HG03095 (cell line): ENCODE results near the gene PPP1R37.
"Not testable (repeated sequence)": the region's sequence is repeated elsewhere in the genome, so short reads cannot be mapped to it uniquely, and the experiment has no call there.

Experiments used
- ATAC-seq: cut with Tn5 transposase; IDR thresholded peaks from one replicate; pipeline ENCODE4 v1.9.1; 2021; ENCODE audit warnings: moderate library complexity; ENCODE audit not compliant: unreplicated experiment

PPP1R37 gene

DNA sequence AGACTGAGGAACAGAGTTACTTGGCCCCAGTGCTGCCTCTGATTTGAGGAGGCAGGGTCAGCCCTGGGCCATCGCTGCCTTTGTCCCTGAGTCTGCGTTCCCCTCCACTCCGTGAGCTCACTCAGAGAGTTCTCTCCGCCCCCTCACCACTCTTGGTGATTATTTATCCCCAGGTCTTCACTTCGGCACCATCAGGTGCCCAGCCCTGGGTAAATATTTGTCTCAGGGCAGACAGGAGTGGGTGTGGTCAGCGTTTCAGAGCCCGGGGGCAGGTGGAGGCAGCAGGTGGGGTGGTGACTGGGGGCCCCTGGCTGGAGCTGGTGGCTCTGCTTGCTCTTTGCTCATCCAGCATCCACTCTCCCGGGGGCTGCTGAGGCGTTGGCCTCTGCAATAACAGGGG, 20.6 kb downstream of the PPP1R37 start:
- no peak for ATAC-seq

GRCh38 chr19:45114116-45114515, 21.1 kb downstream of the PPP1R37 start:
- ATAC-seq: no peak

- ATAC-seq: no peak
Observed at GRCh38 chr19:45115809-45116615, 23.0 kb downstream of the PPP1R37 start.

GRCh38 chr19:45117167-45117594, 24.2 kb downstream of the PPP1R37 start:
- ATAC-seq: no peak

DNA sequence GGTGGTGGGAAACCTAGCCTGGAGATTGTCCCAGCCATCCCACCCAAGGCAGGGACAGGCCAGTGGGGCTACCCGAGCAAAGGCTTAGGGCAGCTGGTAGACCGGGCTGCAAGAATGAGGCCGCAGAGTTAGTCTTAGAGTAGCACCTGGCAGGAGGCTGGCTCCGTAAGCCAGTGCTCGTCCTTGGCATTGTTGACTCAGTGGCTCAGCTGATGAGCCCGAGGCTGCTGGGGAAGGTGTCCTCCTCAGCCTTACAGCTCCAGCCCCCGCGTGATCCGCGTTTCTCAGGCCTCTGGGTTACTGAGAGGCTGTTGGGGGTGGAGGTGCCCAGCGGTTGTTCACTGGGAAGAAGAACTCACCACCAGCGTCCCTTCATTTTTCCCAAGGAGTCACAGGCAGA, 24.7 kb downstream of the PPP1R37 start:
- ATAC-seq: no peak

DNA sequence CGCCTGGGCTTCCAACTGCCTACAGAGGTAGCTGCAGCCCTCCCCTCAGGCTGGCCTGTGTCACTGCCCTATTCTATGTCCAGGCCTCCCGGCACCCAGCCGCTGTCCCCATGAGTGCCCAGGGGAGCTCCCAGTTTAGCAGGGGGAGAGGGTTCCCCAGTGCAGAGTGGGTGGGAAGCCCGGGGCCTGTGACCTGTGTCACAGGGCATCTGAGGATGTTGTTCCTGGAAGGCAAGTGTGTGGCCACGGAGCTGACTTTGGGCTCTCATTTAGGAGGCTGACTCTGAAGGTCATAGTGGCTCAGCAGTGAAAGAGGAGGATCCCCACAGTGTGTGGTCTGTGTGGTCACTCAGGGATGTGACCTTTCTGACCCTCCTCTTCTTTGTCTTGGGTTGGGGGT, 25.1 kb downstream of the PPP1R37 start:
- ATAC-seq: no peak

GRCh38 chr19:45118591-45119355, 25.8 kb downstream of the PPP1R37 start:
- not testable (repeated sequence) for ATAC-seq

DNA sequence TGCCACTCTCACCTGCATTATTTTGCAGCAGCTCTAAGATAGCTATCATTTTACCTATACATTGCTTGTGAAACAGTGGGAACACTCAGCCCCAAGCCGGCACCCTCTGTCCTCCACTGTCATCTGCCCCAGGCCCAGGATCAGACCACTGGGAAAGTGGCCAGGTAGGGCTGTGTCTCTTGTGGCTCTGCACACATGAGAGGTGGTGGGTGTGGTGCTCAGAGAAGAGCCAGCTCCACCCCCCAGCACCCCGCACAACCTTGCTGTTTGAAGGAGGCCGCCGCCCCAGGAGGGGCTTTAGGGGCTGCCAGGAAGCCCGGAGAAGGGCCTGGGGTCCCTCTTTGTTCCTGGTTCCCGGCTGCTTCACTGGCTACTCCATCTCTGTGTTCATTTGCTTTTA, 26.6 kb downstream of the PPP1R37 start:
- ATAC-seq: no peak

- ATAC-seq: no peak
Observed at GRCh38 chr19:45121827-45122345, 28.9 kb downstream of the PPP1R37 start.

DNA sequence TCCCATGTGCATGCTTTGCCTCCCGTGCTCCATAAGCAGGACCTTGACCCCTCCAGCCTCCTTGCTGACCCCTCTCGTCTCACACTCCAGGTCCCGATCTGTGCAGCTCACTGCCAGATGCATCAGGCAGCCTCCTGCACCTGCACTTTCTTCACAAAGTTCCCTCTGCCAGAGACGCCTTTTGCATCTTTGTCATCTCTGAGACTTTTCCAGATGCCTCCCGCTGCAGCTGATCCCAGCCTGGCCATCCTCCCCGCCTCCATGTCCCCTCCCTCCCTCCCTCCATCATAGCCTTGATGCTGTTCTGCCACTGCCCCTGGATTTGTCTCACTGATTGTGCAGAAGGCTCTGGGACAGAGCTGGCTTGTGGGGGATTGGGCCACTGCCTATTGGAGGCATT, 29.9 kb downstream of the PPP1R37 start:
- ATAC-seq: no peak

DNA sequence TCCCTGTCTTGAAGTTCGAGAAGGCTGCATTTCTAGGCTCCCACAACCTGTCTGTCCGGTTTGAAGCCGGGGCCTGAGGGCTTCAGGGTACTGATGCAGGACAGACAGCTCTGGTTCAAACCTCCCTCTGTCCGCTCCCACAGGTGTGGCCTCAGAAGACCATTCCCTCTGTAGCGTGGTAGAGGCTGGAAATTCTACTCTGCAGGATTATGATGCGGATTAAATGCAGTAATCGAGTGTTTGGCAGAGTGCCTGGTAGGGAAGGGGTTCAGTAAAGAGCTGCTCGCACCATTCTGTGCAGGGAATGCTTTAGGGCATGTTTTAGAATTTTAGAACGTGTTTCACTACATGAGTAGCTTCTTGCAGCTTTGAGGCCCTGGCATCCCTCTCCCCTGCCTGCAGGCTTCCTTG, 30.5 kb downstream of the PPP1R37 start:
- ATAC-seq: no peak

DNA sequence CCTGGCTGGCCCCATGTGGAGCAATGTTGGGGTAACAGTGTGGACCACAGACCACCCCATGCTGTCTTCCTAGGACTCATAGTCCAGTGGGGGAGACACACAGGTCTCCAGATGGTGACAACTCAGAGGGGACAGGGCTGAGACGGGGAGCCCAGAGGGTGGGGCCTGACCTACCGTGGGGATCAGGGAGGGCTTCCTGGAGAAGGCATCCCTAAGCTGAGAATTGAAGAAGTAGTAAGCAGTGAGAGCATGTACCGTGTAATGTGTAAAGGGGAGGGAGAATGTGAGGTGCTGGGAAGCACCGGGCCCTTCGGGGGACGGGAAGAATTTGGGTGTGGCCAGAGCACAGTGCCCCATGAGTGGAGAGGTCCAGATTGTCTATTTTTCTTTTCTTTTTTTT, 31.0 kb downstream of the PPP1R37 start:
- no peak for ATAC-seq

DNA sequence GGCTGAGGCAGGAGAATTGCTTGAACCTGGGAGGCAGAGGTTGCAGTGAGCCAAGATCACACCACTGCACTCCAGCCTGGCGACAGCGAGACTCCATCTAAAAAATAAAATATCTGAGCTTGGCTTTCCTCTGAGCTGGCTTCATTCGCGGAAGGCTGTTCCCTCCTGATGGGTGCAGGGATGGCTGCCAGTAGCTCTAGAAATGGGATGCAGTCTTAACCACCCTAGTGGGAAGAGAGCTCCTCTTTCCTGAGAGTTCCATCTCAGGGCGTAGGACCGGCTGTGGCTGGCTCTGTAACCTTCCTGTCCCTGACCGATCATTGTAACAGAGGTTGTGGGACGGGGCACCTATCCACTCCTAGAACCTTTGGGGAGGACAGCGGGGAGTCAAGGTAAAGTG, 32.4 kb downstream of the PPP1R37 start:
- no peak for ATAC-seq

DNA sequence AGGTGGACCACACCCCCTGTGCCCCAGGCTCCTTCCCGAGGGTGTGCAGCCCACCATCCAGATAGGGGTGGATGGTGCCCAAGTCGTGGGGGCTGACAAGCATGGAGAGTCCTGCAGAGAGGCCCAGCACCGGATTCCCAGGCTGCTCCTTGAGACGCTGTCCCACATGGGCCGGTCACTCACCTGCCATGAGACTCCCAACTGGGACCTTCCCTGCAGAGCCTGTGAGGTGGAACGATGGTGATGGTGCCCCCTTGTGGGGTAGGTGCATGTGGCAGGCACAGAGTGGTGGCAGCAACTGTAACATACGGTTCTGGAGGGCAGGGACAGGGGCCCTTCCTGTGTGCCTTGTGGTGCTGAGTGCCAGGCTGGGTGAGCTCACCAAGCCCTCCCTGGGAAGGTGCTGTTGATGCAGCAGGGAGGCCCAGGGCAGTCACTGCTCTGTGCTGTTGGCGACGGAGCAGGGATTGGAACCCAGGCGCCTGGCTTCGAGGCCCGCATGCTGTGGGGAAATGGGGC, 33.1 kb downstream of the PPP1R37 start:
- no peak for ATAC-seq

DNA sequence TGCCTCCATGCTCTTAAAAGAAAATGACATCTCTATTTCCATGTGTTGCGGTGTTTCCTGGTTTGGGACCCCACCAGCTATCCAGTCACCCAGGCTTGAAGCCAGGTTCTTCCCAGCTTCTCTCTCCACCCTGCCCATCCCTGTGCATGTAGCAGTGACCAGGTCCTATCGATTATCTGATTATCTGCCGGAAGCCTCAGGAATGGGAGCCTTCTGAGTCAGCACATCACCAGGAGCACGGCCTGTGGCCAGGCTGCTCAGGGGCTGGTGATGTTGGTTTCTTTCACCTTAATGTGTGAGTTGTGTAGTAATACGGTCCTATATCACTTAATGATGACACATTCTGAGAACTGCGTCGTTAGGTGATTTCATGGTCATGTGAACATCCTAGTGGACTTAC, 33.7 kb downstream of the PPP1R37 start:
- no peak for ATAC-seq

DNA sequence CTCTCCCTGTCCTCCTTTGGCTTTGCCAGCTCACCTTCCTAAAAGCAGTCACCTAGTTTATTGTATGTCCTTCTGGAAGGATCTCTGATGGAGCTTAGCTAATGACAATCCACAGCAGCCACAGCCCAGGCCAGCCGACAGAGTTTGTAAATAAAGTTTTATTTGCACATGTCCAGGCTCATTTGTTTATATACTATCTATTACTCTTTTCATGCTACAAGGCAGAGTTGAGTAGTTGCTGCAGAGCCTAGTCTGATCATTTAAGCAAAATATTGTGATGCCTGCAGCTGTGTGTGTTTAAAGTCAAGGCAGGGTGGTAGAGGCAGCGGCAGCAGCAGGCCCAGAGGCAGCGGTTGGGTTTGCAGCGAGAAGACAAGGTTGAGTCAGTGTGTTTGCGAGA, 35.2 kb downstream of the PPP1R37 start:
- ATAC-seq: no peak

DNA sequence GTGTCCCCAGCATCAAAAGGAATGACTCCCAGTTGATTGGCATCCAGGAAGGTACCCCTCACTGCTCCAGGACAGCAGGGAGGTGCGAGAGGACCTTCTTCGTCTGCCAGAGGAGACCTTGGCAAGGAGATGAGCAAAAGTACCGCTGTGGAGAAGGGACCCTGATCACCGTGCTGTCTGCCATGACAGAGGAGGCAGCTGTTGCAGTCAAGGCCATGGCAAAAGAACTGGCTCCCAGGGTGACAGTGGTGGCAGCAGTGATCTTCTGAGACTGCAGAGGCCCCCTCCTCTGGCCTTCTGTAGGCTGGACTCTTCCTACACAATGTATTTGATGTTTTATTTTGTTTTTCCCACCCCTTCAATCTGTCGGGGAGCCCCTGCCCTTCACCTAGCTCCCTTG, 35.8 kb downstream of the PPP1R37 start:
- ATAC-seq: no peak

- ATAC-seq: no peak
Observed at GRCh38 chr19:45130236-45130635, 37.3 kb downstream of the PPP1R37 start.

DNA sequence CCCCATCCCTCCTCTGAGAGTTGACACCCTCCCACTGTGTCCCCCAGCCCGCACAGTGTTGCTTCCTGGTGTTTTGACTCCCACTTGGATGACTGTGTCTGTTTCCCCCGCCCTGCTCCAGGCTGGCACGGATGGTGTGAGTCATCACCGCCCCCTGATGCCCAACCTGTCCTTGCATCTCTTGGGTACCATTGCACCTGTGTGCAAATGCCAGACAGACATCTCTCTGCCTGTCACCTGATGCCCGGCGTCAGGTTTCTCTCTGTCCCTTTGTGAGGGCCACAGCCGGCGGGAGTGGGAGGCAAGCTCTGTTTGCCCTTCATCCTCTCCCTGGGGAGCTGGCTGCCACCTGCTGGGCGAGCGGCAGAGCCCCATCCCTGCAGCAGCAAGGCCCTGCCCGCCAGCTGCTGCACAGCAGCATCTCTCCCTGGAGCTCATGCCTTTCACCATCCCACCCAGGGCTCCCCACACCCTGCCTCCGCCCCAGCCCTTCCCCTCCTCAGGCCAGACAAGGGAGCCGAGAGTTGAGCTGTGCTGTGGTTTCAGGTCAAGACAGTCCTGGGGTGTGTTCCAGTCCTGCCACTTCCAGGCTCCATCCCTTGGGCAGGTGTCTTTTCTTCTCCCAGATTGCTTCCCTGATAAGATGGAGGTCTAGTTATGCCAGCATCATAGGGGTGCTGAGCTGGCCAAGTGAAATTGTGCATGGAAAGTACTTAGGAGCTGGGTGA, 38.1 kb downstream of the PPP1R37 start:
- no peak for ATAC-seq

GRCh38 chr19:45133661-45134060, 40.7 kb downstream of the PPP1R37 start:
- ATAC-seq: no peak

DNA sequence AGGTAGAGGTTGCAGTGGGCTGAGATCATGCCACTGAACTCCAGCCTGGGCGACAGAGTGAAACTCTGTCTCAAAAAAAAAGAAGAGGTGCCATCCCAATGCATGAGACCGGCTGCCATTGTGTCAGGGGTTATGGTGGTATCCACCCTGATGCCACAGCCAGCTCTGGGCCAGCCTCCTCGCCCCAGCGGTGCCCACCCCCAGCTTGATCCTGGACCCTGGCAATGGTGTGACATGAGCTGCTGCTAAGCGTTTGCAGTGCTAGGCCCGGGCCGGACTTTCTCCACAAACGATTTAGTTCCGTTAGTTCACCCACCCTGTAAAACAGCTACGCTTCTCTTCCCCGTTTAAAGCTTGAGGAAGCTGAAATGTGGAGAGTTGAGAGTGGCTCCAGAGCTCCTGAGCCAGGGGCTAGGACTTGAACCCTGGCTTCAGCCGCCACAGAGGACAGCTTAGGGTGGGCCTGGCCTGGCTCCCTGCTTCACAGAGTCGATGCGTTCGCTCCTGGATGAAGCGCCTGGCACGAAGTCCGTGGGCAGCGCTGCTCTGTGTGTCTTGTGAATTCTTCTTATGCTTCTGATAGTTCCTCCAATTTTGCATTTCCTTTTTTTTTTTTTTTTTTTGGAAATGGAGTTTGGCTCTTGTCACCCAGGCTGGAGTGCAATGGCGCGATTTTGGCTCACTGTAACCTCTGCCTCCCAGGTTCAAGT, 42.4 kb downstream of the PPP1R37 start:
- ATAC-seq: no peak
